Activated CD8-positive, alpha-beta T cell treated with anti-CD3 and anti-CD28 coated beads for 36 hours (primary cell): Measurements from ENCODE around the gene CYP27C1. TPM values are rescaled to one million over a fixed set of nuclear protein-coding genes. Genes with fewer than 3 reads are reported as not detected.

Experiments used
- ATAC-seq: fragments of 200-7000 bp; cut with Tn5 transposase; one replicate; pipeline ENCODE4 v1.10.0; 2021; ENCODE audit warnings: mild to moderate bottlenecking, moderate library complexity
- CTCF ChIA-PET: fragments of 350-600 bp; sonication (Branson Sonifier 250); formaldehyde crosslinking; loops from one replicate; lab custom pipeline; 2021; ENCODE audit warnings: antibody characterized with exemption; lab: Charles Lee
- POLR2A ChIA-PET: fragments of 350-600 bp; sonication (Branson Sonifier 250); formaldehyde crosslinking; loops from one replicate; lab custom pipeline; 2021; ENCODE audit warnings: antibody characterized with exemption; lab: Charles Lee
- DNase-seq: peaks from one replicate; pipeline ENCODE4 v3.0.0-alpha.2; 2020
- H3K27ac Mint-ChIP-seq: one replicate; pipeline ENCODE4 v1.8.0; 2021; ENCODE audit warnings: mild to moderate bottlenecking, mixed read lengths
- H3K27me3 Mint-ChIP-seq: one replicate; pipeline ENCODE4 v1.8.0; 2021; ENCODE audit warnings: mixed read lengths
- H3K36me3 Mint-ChIP-seq: one replicate; pipeline ENCODE4 v1.8.0; 2021; ENCODE audit warnings: low read depth, mixed read lengths
- H3K4me1 Mint-ChIP-seq: one replicate; pipeline ENCODE4 v1.8.0; 2021; ENCODE audit warnings: low read depth, mixed read lengths
- H3K4me3 Mint-ChIP-seq: one replicate; pipeline ENCODE4 v1.8.0; 2021; ENCODE audit warnings: mild to moderate bottlenecking, moderate library complexity, mixed read lengths
- H3K9me3 Mint-ChIP-seq: one replicate; pipeline ENCODE4 v1.8.0; 2021; ENCODE audit warnings: mixed read lengths
- intact Hi-C: fragments of 100-400 bp; cut with micrococcal nuclease; formaldehyde crosslinking; loops from one replicate; pipeline ENCODE4 v1.10.0; 2022
- total RNA-seq, 2 experiments: library from RNA; stranded (reverse); gene quantifications; one replicate each; pipeline ENCODE4 v1.2.3, GENCODE V29; 2021
- TF ChIP-seq, protein P1 (sequence below): fragments of 200-600 bp; IDR thresholded peaks from one replicate; pipeline ENCODE4 v1.8.0; 2022; ENCODE audit warnings: antibody characterized with exemption, mild to moderate bottlenecking

Gene CYP27C1
- total RNA-seq, 2 experiments from 2014 or later = not detected

DNA sequence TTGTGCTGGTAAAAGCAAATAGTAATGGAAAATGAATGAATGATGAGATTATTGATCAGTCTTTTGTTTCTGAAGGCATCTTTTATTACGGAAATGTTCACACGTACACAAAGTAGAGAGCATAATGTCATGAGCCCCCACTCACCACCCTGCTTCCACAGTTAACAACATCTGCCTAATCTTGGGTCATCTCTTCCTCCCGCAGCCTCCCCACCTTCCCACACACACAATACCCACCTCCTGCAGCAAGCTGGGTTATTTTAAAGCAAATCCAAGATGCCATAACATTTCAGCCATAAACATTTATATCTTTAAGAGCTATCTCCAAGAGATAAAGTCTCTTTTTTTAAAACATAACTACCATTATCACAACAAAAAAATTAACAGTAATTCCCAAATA is 36.3 kb downstream of the CYP27C1 start:
- CTCF ChIA-PET = interaction anchor here (0.8 to 1.9 kb wide), 3 partner anchors 12 to 116 kb away, joined by 3 to 5 read pairs (median 3); no protein-coding TSS in a partner anchor
- no peak for ATAC-seq
- Mint-ChIP-seq H3K36me3 (no peaks in the 10 kb centered on the region), H3K9me3 (peaks cover 3% of the 10 kb centered on the region), H3K4me1 (peaks cover 4% of the 10 kb centered on the region), H3K27ac (no peak overlapping the region), H3K4me3 (no peak overlapping the region), H3K27me3 (peaks cover 13% of the 10 kb centered on the region)
- intact Hi-C loops = no loop called here
- POLR2A ChIA-PET = interaction anchor here (1.5 kb wide), 1 partner anchor 11 kb away, joined by 3 read pairs; no protein-coding TSS in a partner anchor
- TF ChIP-seq, protein P1, sequence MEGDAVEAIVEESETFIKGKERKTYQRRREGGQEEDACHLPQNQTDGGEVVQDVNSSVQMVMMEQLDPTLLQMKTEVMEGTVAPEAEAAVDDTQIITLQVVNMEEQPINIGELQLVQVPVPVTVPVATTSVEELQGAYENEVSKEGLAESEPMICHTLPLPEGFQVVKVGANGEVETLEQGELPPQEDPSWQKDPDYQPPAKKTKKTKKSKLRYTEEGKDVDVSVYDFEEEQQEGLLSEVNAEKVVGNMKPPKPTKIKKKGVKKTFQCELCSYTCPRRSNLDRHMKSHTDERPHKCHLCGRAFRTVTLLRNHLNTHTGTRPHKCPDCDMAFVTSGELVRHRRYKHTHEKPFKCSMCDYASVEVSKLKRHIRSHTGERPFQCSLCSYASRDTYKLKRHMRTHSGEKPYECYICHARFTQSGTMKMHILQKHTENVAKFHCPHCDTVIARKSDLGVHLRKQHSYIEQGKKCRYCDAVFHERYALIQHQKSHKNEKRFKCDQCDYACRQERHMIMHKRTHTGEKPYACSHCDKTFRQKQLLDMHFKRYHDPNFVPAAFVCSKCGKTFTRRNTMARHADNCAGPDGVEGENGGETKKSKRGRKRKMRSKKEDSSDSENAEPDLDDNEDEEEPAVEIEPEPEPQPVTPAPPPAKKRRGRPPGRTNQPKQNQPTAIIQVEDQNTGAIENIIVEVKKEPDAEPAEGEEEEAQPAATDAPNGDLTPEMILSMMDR = no peak
- no peak for DNase-seq

DNA sequence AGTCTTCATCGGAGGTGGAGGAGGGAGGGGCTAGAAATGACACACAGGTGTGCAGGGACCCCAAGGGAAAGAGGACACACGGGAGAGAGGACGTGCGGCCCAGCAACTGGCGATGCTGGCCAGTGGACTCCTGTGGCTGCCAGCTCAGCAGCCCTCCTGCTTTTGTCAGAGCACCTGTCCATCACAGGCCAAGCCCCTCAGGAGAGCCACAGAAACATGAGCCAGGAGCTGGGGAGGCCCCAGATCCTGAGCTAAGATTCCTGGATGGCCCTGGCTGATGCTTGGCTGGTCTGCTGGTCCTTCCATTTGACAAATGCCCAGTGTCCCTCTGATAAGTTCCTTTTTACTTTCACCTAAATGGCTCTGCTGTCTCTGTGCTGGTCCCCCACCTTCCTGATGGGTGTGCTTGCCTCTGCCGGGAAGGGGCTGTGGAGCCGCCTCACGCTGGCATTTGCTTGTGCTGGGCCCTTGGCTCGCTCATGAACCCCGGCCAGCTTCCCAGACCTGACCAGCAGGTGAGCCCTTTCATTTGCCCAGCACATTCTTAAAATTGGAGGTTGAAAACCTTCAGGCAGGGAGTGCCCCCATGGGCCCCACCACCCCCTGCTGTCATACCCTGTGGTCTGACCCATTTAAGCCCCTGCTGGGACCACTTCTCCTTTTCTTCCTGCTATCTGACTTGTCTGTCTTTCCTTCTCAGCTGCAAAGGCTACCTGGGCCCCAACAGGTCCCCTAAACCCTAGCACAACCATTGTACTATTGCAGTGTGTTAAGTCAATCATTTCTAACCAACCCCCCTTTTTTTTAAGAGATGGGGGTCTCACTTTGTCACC is 37.3 kb downstream of the CYP27C1 start:
- ChIA-PET CTCF (interaction anchor here (1.9 kb wide), 1 partner anchor 14 kb away, joined by 5 read pairs; no protein-coding TSS in a partner anchor), POLR2A (interaction anchor here (1.5 kb wide), 1 partner anchor 10 kb away, joined by 3 read pairs; no protein-coding TSS in a partner anchor)
- intact Hi-C loops = no loop called here
- Mint-ChIP-seq H3K9me3 (peaks cover 3% of the 10 kb centered on the region), H3K36me3 (no peaks in the 10 kb centered on the region), H3K27me3 (peaks cover 12% of the 10 kb centered on the region), H3K27ac (no peak overlapping the region), H3K4me3 (no peak overlapping the region), H3K4me1 (peaks cover 4% of the 10 kb centered on the region)
- DNase-seq = no peak
- ATAC-seq = no peak
- TF ChIP-seq, protein P1 = no peak

DNA sequence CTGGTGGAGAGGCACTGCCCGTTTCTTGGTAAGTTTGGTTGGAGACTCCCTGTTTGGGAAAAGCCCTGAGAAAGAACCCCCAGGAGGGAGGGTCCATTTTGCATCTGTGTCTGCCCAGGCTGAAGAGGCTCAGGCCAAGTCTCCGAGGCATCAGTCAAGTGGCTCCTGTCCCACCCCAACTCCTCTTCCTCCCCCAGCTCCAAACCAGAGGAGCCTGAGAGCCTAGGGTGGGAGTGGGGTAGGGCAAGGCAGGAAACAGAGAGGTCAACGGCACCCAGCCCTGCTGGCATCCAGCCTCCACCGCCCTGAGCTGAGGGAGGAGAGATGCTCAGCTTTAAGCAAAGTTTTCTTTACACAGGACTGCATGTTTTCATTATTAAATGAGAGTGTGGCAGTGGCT is 38.2 kb downstream of the CYP27C1 start:
- no peak overlapping the region for H3K27ac Mint-ChIP-seq
- intact Hi-C loops = no loop called here
- H3K27me3 Mint-ChIP-seq = peaks cover 10% of the 10 kb centered on the region
- no peak for ATAC-seq
- H3K36me3 Mint-ChIP-seq = no peaks in the 10 kb centered on the region
- ChIA-PET POLR2A (no interaction called here), CTCF (no interaction called here)
- H3K4me3 Mint-ChIP-seq = no peak overlapping the region
- H3K9me3 Mint-ChIP-seq = peaks cover 3% of the 10 kb centered on the region
- no peak for DNase-seq
- peaks cover 4% of the 10 kb centered on the region for H3K4me1 Mint-ChIP-seq
- TF ChIP-seq, protein P1 = no peak

DNA sequence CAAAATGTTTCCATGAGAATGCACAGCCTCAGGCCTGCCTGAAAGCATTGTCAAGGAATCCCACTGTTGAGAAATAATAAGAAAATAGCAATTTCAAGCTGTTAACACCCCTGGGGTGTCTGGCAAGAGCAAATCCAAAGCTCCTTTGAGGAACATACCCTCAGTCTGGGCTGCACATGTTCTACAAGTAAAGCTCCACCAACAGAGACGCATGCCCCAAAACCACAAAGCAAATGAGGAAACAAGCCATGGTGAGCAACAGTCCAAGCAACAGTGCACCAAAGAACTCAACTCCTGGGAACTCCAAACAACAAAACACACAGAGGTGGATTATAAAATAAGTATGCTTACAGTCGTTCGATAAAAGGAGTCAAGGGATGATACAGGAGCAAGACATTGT is 40.3 kb downstream of the CYP27C1 start:
- ChIA-PET CTCF (interaction anchor here (0.9 kb wide), 1 partner anchor 77 kb away, joined by 3 read pairs; no protein-coding TSS in a partner anchor), POLR2A (no interaction called here)
- Mint-ChIP-seq H3K4me1 (no peaks in the 10 kb centered on the region), H3K4me3 (no peak overlapping the region), H3K27ac (no peak overlapping the region), H3K36me3 (no peaks in the 10 kb centered on the region), H3K9me3 (peaks cover 3% of the 10 kb centered on the region), H3K27me3 (peaks cover 4% of the 10 kb centered on the region)
- TF ChIP-seq, protein P1 = no peak
- ATAC-seq = no peak
- intact Hi-C loops = no loop called here
- DNase-seq = no peak
